ENCODE data around the gene SP5. TPM values are rescaled to one million over a fixed set of nuclear protein-coding genes. Genes with fewer than 3 reads are reported as not detected.

SP5 gene
- total and polyA plus RNA-seq, 2 donors (not counting 3 experiments of a cell fraction or from before 2014, with no cell fraction given), result not detected

DNA sequence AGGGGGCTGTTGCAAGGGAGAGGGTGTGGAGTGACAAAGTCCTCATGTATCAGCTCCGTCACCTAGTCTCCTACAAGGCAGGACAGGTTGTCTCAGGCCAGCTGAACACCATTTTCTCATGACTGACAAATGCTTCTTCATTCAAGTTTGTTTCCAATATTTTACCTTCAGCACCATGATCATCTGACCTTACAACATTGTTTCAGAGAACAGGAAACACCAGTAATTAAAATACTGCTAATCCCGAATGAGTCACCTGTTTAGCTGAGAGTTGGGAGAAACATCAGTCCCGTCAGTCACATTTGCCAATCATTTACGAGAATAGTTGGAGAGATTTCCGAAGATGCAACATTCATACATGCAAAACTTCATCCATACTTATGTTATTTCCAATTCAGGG is 25.7 kb upstream of the SP5 start:
- H3K4me2 ChIP-seq (ENCODE audit: insufficient read depth, low read length), result no peak overlapping the region
- dilution Hi-C loops (cut with MboI; ENCODE audit: extremely low pct_ligation_motif_present, low sequenced_read_pairs) (no loop called here), intact Hi-C loops (cut with micrococcal nuclease) (no loop called here)
- no peaks in the 10 kb centered on the region for H3K79me2 ChIP-seq (ENCODE audit: control insufficient read depth, insufficient read depth, low read length)
- no peak overlapping the region for H3K27ac ChIP-seq (ENCODE audit: insufficient read depth, low read depth, low read length)
- H3K4me3 ChIP-seq (replicated peaks in 1 of 3; ENCODE audit: insufficient read depth in 1 of 3, low read depth in 1 of 3, low read length in 3 of 3), result no peak overlapping the region
- H3K27me3 ChIP-seq (ENCODE audit: control insufficient read depth in 2 of 2, insufficient read depth in 2 of 2, low read length in 2 of 2), result no peaks in the 10 kb centered on the region
- no peaks in the 10 kb centered on the region for H4K20me1 ChIP-seq (replicated peaks; ENCODE audit: control insufficient read depth, extremely low read depth, insufficient read depth, low read length)
- BruUV-seq (replicated peaks), result no TSS peak
- TF ChIP-seq POLR2AphosphoS5 (IDR thresholded peaks at IDR 0.05; ENCODE audit: insufficient read depth, low read depth, low read length) (no peak), JUN (IDR thresholded peaks at IDR 0.05; ENCODE audit: borderline replicate concordance, insufficient read depth, insufficient read length, low read depth) (no peak), EZH2 (IDR thresholded peaks at IDR 0.05; ENCODE audit: borderline replicate concordance, low read depth, low read length, severe bottlenecking) (no peak), GATA2 (IDR thresholded peaks at IDR 0.05; ENCODE audit: insufficient read depth, insufficient read length, low read depth, low read length) (no peak), MYC (IDR thresholded peaks at IDR 0.05; ENCODE audit: low read depth, low read length) (no peak), POLR2A (IDR thresholded peaks at IDR 0.05; ENCODE audit: low read depth, low read length) (no peak), FOS (IDR thresholded peaks at IDR 0.05; ENCODE audit: borderline replicate concordance, insufficient read depth, low read length) (no peak)
- TF ChIP-seq, protein P1, sequence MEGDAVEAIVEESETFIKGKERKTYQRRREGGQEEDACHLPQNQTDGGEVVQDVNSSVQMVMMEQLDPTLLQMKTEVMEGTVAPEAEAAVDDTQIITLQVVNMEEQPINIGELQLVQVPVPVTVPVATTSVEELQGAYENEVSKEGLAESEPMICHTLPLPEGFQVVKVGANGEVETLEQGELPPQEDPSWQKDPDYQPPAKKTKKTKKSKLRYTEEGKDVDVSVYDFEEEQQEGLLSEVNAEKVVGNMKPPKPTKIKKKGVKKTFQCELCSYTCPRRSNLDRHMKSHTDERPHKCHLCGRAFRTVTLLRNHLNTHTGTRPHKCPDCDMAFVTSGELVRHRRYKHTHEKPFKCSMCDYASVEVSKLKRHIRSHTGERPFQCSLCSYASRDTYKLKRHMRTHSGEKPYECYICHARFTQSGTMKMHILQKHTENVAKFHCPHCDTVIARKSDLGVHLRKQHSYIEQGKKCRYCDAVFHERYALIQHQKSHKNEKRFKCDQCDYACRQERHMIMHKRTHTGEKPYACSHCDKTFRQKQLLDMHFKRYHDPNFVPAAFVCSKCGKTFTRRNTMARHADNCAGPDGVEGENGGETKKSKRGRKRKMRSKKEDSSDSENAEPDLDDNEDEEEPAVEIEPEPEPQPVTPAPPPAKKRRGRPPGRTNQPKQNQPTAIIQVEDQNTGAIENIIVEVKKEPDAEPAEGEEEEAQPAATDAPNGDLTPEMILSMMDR (IDR thresholded peaks at IDR 0.05; ENCODE audit: extremely low read depth in 1 of 2, insufficient read depth in 1 of 2, low read depth in 1 of 2, low read length in 2 of 2), result no peak
- TF ChIP-seq, protein P2, sequence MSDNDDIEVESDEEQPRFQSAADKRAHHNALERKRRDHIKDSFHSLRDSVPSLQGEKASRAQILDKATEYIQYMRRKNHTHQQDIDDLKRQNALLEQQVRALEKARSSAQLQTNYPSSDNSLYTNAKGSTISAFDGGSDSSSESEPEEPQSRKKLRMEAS (IDR thresholded peaks at IDR 0.05; ENCODE audit: insufficient read depth, insufficient read length), result no peak
- no peaks in the 10 kb centered on the region for H3K9me3 ChIP-seq (replicated peaks; ENCODE audit: control insufficient read depth, insufficient read depth, low read length)
- no peaks in the 10 kb centered on the region for H3K9me1 ChIP-seq (replicated peaks; ENCODE audit: control insufficient read depth, extremely low read depth, insufficient read depth, low read length)
- no peak overlapping the region for H3K9ac ChIP-seq (replicated peaks; ENCODE audit: extremely low read depth, insufficient read depth, low read length)
- FAIRE-seq (no peak), DNase-seq (ENCODE audit: low read depth, low spot score) (no peak)
- no peaks in the 10 kb centered on the region for H3K36me3 ChIP-seq (ENCODE audit: control insufficient read depth in 2 of 2, extremely low read depth in 1 of 2, insufficient read depth in 2 of 2, low read length in 2 of 2)
- no peaks in the 10 kb centered on the region for H3K4me1 ChIP-seq (ENCODE audit: control insufficient read depth, extremely low read depth, insufficient read depth, low read length)
- no peak overlapping the region for H2AFZ ChIP-seq (ENCODE audit: low read depth, low read length)
- ChIA-PET CTCF (interaction anchor here (0.5 to 1.3 kb wide), 3 partner anchors 10 to 515 kb away, joined by 3 read pairs; no protein-coding TSS in a partner anchor), POLR2A (no interaction called here)

All from endothelial cell of umbilical vein (primary cell).